ENCODE results near the gene FUT4. TPM values are rescaled to one million over a fixed set of nuclear protein-coding genes. Genes with fewer than 3 reads are reported as not detected.

Gene FUT4
- total RNA-seq, 1 experiment from 2014 or later: 7.7 TPM

DNA sequence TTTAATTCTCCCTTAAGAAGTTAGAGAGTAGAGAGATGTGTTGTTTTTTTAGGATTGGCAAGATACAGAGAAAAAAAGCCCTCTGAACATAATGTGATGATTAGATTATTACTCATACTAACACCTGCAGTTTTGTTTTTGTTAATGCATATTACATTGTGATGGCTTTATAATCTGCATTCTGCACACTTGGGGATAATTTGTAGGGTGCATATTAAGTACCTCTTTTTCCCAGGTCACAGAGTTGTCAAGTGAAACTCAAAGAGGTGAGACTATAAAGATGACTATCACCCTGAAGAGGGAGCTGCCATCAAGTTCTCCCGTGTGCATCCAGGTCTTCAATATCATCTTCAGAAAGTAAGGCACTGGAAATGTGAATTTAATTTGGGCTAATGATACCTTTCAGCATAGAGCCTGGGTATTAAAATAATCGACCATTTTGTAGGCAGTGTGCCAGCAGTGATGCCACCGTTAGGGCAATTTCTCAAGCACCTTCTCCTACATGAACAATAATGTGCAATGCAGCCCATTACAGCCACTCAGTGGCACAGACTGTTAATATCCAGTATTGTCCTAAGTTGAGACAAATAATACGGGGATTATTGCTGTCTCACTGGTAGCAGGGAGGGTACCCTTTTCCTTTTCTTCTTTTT is 39.6 kb downstream of the FUT4 start:
- H3K27me3 Mint-ChIP-seq (ENCODE audit: low read depth): peaks cover 12% of the 10 kb centered on the region
- TF ChIP-seq, protein P1, sequence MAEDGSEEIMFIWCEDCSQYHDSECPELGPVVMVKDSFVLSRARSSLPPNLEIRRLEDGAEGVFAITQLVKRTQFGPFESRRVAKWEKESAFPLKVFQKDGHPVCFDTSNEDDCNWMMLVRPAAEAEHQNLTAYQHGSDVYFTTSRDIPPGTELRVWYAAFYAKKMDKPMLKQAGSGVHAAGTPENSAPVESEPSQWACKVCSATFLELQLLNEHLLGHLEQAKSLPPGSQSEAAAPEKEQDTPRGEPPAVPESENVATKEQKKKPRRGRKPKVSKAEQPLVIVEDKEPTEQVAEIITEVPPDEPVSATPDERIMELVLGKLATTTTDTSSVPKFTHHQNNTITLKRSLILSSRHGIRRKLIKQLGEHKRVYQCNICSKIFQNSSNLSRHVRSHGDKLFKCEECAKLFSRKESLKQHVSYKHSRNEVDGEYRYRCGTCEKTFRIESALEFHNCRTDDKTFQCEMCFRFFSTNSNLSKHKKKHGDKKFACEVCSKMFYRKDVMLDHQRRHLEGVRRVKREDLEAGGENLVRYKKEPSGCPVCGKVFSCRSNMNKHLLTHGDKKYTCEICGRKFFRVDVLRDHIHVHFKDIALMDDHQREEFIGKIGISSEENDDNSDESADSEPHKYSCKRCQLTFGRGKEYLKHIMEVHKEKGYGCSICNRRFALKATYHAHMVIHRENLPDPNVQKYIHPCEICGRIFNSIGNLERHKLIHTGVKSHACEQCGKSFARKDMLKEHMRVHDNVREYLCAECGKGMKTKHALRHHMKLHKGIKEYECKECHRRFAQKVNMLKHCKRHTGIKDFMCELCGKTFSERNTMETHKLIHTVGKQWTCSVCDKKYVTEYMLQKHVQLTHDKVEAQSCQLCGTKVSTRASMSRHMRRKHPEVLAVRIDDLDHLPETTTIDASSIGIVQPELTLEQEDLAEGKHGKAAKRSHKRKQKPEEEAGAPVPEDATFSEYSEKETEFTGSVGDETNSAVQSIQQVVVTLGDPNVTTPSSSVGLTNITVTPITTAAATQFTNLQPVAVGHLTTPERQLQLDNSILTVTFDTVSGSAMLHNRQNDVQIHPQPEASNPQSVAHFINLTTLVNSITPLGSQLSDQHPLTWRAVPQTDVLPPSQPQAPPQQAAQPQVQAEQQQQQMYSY (CRISPR knock-in tag; IDR thresholded peaks at IDR 0.05): no peak
- TF ChIP-seq CBFB (CRISPR knock-in tag; IDR thresholded peaks at IDR 0.05; ENCODE audit: low read depth) (no peak), SMAD3 (CRISPR knock-in tag; IDR thresholded peaks at IDR 0.05; ENCODE audit: borderline replicate concordance) (no peak), ESRRA (CRISPR knock-in tag; IDR thresholded peaks at IDR 0.05; ENCODE audit: borderline replicate concordance) (no peak), FOXJ3 (CRISPR knock-in tag; IDR thresholded peaks at IDR 0.05; ENCODE audit: borderline replicate concordance) (no peak), MXD4 (CRISPR knock-in tag; IDR thresholded peaks at IDR 0.05; ENCODE audit: borderline replicate concordance) (no peak), TEAD4 (CRISPR knock-in tag; IDR thresholded peaks at IDR 0.05) (no peak), RELA (CRISPR knock-in tag; IDR thresholded peaks at IDR 0.05; ENCODE audit: borderline replicate concordance) (no peak), RORB (CRISPR knock-in tag; IDR thresholded peaks at IDR 0.05) (no peak), CREM (CRISPR knock-in tag; IDR thresholded peaks at IDR 0.05) (no peak), GRHL2 (CRISPR knock-in tag; IDR thresholded peaks at IDR 0.05; ENCODE audit: insufficient replicate concordance, severe bottlenecking) (no peak)
- TF ChIP-seq, protein P2, sequence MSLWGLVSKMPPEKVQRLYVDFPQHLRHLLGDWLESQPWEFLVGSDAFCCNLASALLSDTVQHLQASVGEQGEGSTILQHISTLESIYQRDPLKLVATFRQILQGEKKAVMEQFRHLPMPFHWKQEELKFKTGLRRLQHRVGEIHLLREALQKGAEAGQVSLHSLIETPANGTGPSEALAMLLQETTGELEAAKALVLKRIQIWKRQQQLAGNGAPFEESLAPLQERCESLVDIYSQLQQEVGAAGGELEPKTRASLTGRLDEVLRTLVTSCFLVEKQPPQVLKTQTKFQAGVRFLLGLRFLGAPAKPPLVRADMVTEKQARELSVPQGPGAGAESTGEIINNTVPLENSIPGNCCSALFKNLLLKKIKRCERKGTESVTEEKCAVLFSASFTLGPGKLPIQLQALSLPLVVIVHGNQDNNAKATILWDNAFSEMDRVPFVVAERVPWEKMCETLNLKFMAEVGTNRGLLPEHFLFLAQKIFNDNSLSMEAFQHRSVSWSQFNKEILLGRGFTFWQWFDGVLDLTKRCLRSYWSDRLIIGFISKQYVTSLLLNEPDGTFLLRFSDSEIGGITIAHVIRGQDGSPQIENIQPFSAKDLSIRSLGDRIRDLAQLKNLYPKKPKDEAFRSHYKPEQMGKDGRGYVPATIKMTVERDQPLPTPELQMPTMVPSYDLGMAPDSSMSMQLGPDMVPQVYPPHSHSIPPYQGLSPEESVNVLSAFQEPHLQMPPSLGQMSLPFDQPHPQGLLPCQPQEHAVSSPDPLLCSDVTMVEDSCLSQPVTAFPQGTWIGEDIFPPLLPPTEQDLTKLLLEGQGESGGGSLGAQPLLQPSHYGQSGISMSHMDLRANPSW (CRISPR knock-in tag; conservative IDR thresholded peaks at IDR 0.05; ENCODE audit: low read depth): no peak
- TF ChIP-seq, protein P3, sequence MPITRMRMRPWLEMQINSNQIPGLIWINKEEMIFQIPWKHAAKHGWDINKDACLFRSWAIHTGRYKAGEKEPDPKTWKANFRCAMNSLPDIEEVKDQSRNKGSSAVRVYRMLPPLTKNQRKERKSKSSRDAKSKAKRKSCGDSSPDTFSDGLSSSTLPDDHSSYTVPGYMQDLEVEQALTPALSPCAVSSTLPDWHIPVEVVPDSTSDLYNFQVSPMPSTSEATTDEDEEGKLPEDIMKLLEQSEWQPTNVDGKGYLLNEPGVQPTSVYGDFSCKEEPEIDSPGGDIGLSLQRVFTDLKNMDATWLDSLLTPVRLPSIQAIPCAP (CRISPR knock-in tag; IDR thresholded peaks at IDR 0.05): no peak
- TF ChIP-seq, protein P4, sequence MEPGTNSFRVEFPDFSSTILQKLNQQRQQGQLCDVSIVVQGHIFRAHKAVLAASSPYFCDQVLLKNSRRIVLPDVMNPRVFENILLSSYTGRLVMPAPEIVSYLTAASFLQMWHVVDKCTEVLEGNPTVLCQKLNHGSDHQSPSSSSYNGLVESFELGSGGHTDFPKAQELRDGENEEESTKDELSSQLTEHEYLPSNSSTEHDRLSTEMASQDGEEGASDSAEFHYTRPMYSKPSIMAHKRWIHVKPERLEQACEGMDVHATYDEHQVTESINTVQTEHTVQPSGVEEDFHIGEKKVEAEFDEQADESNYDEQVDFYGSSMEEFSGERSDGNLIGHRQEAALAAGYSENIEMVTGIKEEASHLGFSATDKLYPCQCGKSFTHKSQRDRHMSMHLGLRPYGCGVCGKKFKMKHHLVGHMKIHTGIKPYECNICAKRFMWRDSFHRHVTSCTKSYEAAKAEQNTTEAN (CRISPR knock-in tag; IDR thresholded peaks at IDR 0.05): no peak
- TF ChIP-seq, protein P5, sequence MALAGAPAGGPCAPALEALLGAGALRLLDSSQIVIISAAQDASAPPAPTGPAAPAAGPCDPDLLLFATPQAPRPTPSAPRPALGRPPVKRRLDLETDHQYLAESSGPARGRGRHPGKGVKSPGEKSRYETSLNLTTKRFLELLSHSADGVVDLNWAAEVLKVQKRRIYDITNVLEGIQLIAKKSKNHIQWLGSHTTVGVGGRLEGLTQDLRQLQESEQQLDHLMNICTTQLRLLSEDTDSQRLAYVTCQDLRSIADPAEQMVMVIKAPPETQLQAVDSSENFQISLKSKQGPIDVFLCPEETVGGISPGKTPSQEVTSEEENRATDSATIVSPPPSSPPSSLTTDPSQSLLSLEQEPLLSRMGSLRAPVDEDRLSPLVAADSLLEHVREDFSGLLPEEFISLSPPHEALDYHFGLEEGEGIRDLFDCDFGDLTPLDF (CRISPR knock-in tag; IDR thresholded peaks at IDR 0.05): no peak
- TF ChIP-seq, protein P6, sequence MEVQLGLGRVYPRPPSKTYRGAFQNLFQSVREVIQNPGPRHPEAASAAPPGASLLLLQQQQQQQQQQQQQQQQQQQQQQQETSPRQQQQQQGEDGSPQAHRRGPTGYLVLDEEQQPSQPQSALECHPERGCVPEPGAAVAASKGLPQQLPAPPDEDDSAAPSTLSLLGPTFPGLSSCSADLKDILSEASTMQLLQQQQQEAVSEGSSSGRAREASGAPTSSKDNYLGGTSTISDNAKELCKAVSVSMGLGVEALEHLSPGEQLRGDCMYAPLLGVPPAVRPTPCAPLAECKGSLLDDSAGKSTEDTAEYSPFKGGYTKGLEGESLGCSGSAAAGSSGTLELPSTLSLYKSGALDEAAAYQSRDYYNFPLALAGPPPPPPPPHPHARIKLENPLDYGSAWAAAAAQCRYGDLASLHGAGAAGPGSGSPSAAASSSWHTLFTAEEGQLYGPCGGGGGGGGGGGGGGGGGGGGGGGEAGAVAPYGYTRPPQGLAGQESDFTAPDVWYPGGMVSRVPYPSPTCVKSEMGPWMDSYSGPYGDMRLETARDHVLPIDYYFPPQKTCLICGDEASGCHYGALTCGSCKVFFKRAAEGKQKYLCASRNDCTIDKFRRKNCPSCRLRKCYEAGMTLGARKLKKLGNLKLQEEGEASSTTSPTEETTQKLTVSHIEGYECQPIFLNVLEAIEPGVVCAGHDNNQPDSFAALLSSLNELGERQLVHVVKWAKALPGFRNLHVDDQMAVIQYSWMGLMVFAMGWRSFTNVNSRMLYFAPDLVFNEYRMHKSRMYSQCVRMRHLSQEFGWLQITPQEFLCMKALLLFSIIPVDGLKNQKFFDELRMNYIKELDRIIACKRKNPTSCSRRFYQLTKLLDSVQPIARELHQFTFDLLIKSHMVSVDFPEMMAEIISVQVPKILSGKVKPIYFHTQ (CRISPR knock-in tag; IDR thresholded peaks at IDR 0.05): no peak
- TF ChIP-seq, protein P7, sequence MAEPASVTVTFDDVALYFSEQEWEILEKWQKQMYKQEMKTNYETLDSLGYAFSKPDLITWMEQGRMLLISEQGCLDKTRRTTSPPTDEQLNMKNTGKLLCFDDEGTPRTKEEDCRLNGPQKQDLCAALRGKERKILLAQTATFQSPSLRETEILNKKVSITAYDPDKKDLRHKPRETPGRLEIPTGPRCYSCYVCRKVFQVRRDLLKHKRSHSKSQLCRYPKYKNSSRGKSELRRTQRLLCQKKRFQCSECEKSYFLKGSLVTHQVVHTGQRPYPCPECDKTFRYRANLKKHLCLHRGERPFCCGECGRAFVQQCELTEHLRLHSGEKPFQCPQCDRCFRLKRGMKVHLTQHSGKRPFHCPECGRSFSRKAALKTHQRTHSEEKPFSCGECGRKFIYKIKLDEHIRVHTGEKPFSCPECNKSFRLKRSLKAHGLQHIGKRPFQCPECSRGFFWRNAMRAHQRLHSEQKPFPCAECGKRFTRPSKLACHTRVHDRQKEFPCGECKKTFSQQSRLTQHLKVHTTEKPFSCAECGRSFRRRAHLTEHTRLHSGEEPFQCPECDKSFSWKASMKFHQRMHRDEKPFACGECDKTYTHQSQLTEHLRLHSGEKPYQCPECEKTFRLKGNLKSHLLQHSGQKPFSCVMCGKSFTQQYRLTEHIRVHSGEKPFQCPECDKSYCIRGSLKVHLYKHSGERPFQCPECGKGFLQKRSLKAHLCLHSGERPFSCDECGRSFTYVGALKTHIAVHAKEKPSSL (CRISPR knock-in tag; conservative IDR thresholded peaks at IDR 0.05): no peak
- TF ChIP-seq, protein P8, sequence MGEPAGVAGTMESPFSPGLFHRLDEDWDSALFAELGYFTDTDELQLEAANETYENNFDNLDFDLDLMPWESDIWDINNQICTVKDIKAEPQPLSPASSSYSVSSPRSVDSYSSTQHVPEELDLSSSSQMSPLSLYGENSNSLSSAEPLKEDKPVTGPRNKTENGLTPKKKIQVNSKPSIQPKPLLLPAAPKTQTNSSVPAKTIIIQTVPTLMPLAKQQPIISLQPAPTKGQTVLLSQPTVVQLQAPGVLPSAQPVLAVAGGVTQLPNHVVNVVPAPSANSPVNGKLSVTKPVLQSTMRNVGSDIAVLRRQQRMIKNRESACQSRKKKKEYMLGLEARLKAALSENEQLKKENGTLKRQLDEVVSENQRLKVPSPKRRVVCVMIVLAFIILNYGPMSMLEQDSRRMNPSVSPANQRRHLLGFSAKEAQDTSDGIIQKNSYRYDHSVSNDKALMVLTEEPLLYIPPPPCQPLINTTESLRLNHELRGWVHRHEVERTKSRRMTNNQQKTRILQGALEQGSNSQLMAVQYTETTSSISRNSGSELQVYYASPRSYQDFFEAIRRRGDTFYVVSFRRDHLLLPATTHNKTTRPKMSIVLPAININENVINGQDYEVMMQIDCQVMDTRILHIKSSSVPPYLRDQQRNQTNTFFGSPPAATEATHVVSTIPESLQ (CRISPR knock-in tag; IDR thresholded peaks at IDR 0.05): no peak
- ATAC-seq (no peak), DNase-seq (ENCODE audit: low spot score) (no peak)
- no peaks in the 10 kb centered on the region for H3K9me3 Mint-ChIP-seq
- no peak overlapping the region for H3K4me3 Mint-ChIP-seq
- CTCF ChIA-PET: no interaction called here
- H3K36me3 Mint-ChIP-seq: no peaks in the 10 kb centered on the region
- H3K27ac Mint-ChIP-seq: no peak overlapping the region
- H3K4me1 Mint-ChIP-seq: no peaks in the 10 kb centered on the region
- POLR2A ChIA-PET: interaction anchor here (0.6 kb wide), 1 partner anchor 23 kb away, joined by 3 read pairs; no protein-coding TSS in a partner anchor

Measured in WTC11 (cell line).